ENCODE results near the gene SLC25A45.

DNA sequence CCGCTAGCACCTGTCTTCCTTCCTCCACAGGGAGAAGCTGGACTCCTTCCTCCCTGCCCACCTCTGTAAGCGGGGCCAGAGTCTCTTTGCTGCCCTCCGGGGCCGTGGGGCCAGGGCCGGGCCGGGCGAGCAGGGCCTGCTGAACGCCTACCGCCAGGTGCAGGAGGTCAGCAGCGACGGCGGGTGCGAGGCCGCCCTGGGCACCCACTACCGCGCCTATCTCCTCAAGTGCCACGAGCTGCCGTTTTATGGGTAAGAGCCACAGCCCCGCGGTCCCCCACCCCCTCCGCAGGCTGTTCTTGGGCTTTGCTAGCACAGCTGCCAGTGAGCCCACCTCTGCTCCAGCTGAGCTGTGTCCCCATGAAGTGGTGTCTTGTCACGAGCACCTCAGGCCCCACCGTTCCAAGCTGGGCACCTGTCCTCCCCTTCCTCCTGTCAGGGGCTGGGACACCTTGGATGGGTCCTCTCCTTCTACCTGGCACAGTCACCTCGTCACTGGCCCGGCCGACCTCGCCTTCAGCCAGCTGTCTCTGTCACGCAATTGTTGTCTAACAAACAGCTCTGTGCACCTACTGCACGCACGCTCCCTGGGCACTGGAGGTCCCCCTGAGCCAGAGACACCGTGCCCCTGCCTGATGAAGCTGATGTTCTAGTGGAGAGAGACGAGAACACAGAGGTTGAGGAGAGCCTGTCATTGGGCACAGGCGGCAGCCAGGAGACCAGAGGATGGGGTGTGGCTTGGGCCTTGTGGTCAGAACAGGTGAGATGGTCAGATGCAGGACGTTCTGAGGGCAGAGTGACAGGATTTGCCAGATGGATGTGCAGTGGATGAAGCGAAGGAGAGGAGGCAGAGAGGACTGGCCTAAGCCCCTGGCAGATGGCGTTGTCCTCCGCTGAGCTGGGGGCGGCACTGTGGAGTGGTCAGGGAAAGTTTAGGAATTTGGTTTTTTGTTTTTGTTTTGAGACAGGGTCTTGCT lies 14.6 kb upstream of the SLC25A45 start:
- TF ChIP-seq CTCF (IDR thresholded peaks at IDR 0.05; ENCODE audit: insufficient read depth, low read length) = no peak
- TF ChIP-seq SPI1 (IDR thresholded peaks at IDR 0.05; ENCODE audit: borderline replicate concordance, low read depth) = no peak
- no peak for TF ChIP-seq POLR2AphosphoS5 (IDR thresholded peaks at IDR 0.05; ENCODE audit: low read depth)
- no peak for TF ChIP-seq REST (IDR thresholded peaks at IDR 0.05; ENCODE audit: insufficient replicate concordance, low read depth)
- no peak for TF ChIP-seq GABPA (IDR thresholded peaks at IDR 0.05; ENCODE audit: low read depth)
